ENCODE results near the gene UBASH3B. TPM values are rescaled to one million over a fixed set of nuclear protein-coding genes. Genes with fewer than 3 reads are reported as not detected.

The UBASH3B gene
- total RNA-seq, 1 donor from 2014 or later, result 2.6 TPM

GRCh38 chr11:122628810-122629555 is 26.5 kb upstream of the UBASH3B start:
- intact Hi-C loops (cut with micrococcal nuclease), result no loop called here
- Histone ChIP-seq H3K4me1 (peaks cover 3% of the 10 kb centered on the region), H3K4me3 (no peak overlapping the region), H3K9me3 (replicated peaks) (no peaks in the 10 kb centered on the region), H3K27ac (replicated peaks) (no peak overlapping the region), H3K27me3 (ENCODE audit: low read depth) (peaks cover 54% of the 10 kb centered on the region), H3K36me3 (no peaks in the 10 kb centered on the region)
- TF ChIP-seq, protein P1, sequence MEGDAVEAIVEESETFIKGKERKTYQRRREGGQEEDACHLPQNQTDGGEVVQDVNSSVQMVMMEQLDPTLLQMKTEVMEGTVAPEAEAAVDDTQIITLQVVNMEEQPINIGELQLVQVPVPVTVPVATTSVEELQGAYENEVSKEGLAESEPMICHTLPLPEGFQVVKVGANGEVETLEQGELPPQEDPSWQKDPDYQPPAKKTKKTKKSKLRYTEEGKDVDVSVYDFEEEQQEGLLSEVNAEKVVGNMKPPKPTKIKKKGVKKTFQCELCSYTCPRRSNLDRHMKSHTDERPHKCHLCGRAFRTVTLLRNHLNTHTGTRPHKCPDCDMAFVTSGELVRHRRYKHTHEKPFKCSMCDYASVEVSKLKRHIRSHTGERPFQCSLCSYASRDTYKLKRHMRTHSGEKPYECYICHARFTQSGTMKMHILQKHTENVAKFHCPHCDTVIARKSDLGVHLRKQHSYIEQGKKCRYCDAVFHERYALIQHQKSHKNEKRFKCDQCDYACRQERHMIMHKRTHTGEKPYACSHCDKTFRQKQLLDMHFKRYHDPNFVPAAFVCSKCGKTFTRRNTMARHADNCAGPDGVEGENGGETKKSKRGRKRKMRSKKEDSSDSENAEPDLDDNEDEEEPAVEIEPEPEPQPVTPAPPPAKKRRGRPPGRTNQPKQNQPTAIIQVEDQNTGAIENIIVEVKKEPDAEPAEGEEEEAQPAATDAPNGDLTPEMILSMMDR (IDR thresholded peaks at IDR 0.05; ENCODE audit: borderline replicate concordance), result peak; percentile 81
- DNase-seq, result peak; percentile 45

DNA sequence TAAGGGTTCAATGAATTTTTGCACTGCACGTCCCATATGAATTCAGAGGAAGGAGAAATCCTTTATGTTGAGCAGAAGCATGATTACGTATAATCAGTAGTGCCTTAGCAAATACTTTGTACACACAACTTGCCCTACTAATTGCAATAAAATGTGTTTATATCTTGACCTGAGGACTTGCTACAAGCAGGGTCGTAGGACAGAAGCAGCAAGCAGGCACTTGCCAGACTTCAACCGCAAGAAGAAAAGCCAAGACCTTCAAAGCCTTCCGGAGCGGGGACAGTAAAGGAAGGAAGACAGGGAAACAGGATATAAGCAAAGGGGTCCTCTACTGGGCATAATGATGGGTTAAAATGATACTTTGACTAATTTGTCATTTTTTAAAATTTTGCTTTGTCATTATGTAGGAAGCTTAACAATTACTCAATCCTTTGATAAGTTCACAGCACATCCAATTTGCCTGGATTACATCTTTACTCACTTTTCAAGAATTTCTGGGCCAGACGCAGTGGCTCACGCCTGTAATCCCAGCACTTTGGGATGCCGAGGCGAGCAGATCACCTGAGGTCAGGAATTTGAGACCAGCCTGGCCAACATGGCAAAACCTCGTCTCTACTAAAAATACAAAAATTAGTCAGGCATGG is 23.2 kb upstream of the UBASH3B start:
- H3K9me3 ChIP-seq (replicated peaks), result no peaks in the 10 kb centered on the region
- no peak overlapping the region for H3K4me3 ChIP-seq
- intact Hi-C loops (cut with micrococcal nuclease), result loop anchor here (5.0 kb wide), 1 partner anchor 225 kb away; no protein-coding TSS in a partner anchor
- no peak for DNase-seq
- no peak overlapping the region for H3K27ac ChIP-seq (replicated peaks)
- TF ChIP-seq, protein P1 (IDR thresholded peaks at IDR 0.05; ENCODE audit: borderline replicate concordance), result no peak
- peaks cover 28% of the 10 kb centered on the region for H3K27me3 ChIP-seq (ENCODE audit: low read depth)
- peaks cover 3% of the 10 kb centered on the region for H3K4me1 ChIP-seq
- H3K36me3 ChIP-seq, result no peaks in the 10 kb centered on the region

GRCh38 chr11:122633219-122633829 is 22.2 kb upstream of the UBASH3B start:
- intact Hi-C loops (cut with micrococcal nuclease), result loop anchor here (5.0 kb wide), 1 partner anchor 224 kb away; no protein-coding TSS in a partner anchor
- no peak overlapping the region for H3K27ac ChIP-seq (replicated peaks)
- H3K4me3 ChIP-seq, result no peak overlapping the region
- no peaks in the 10 kb centered on the region for H3K36me3 ChIP-seq
- H3K4me1 ChIP-seq, result peaks cover 3% of the 10 kb centered on the region
- TF ChIP-seq, protein P1 (IDR thresholded peaks at IDR 0.05; ENCODE audit: borderline replicate concordance), result peak; percentile 65
- H3K9me3 ChIP-seq (replicated peaks), result no peaks in the 10 kb centered on the region
- peak; percentile 16 for DNase-seq
- H3K27me3 ChIP-seq (ENCODE audit: low read depth), result peaks cover 34% of the 10 kb centered on the region

DNA sequence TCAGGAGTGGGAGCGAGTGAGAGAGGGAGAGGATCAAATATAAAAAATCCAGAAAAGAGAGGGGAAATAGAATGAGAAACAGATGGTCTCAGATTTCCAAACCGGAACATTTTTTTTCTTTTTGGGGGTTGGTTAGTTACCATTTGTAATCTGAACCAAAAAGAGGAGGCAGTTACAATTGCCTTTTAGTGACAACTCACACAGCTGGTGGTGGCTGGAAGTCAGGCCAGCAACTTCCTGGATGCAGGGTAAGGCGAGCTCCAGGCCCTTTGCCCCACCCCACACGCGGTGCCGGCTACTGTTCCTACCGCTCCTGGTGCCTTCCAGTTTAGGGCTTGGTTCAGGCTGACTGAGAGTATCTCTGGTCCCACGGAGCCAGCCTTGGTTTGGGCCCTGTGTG is 21.0 kb upstream of the UBASH3B start:
- peaks cover 34% of the 10 kb centered on the region for H3K27me3 ChIP-seq (ENCODE audit: low read depth)
- TF ChIP-seq, protein P1 (IDR thresholded peaks at IDR 0.05; ENCODE audit: borderline replicate concordance), result no peak
- no peaks in the 10 kb centered on the region for H3K9me3 ChIP-seq (replicated peaks)
- DNase-seq, result peak; percentile 25
- H3K4me3 ChIP-seq, result no peak overlapping the region
- intact Hi-C loops (cut with micrococcal nuclease), result loop anchor here (5.0 kb wide), 1 partner anchor 223 kb away; no protein-coding TSS in a partner anchor
- no peaks in the 10 kb centered on the region for H3K36me3 ChIP-seq
- H3K4me1 ChIP-seq, result no peaks in the 10 kb centered on the region
- no peak overlapping the region for H3K27ac ChIP-seq (replicated peaks)

DNA sequence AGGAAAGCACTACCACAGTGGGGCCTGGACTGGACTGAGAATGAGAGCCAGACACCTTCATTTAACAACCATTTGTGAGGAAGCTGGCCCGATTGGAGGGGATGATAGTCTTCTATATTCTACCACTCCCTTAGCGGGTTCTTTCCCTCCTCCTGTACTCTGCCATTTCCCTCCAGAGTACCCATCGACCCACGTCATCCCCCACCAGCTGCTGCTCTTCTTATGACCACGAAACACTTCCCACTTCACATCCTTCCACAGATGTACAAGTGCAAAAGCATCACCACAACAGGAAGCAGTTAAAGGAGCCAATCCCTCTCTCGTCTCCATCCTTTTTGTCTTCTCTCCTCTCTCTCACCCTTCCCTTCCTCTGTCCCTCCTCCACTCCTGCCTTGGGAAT is 18.0 kb upstream of the UBASH3B start:
- H3K9me3 ChIP-seq (replicated peaks), result no peaks in the 10 kb centered on the region
- peaks cover 10% of the 10 kb centered on the region for H3K27me3 ChIP-seq (ENCODE audit: low read depth)
- H3K4me3 ChIP-seq, result no peak overlapping the region
- intact Hi-C loops (cut with micrococcal nuclease), result no loop called here
- no peaks in the 10 kb centered on the region for H3K4me1 ChIP-seq
- DNase-seq, result no peak
- TF ChIP-seq, protein P1 (IDR thresholded peaks at IDR 0.05; ENCODE audit: borderline replicate concordance), result no peak
- H3K27ac ChIP-seq (replicated peaks), result no peak overlapping the region
- no peaks in the 10 kb centered on the region for H3K36me3 ChIP-seq

Data from left ventricle myocardium inferior (tissue), 1 donor.